GM19452 (cell line): ENCODE results near the gene SUCLG1.

ENCODE experiments used
- ATAC-seq: cut with Tn5 transposase; IDR thresholded peaks from one replicate; pipeline ENCODE4 v1.9.1; 2021; ENCODE audit not compliant: unreplicated experiment

SUCLG1 gene

GRCh38 chr2:84467389-84467788 is 8.3 kb upstream of the SUCLG1 start:
- ATAC-seq: no peak

GRCh38 chr2:84461310-84461709 is 2.2 kb upstream of the SUCLG1 start:
- ATAC-seq: no peak

GRCh38 chr2:84460670-84461069 is 1.6 kb upstream of the SUCLG1 start:
- no peak for ATAC-seq

- no peak for ATAC-seq
These were observed 907 bp upstream of the SUCLG1 start for GRCh38 chr2:84459944-84460429.

GRCh38 chr2:84458551-84459017 is 496 bp downstream of the SUCLG1 start:
- peak; percentile 22 for ATAC-seq

GRCh38 chr2:84457686-84458085 is 1.4 kb downstream of the SUCLG1 start:
- ATAC-seq: no peak

- ATAC-seq: no peak
These were observed 2.9 kb downstream of the SUCLG1 start for GRCh38 chr2:84456156-84456555.

- ATAC-seq: no peak
These were observed 4.5 kb downstream of the SUCLG1 start for GRCh38 chr2:84454581-84454980.

GRCh38 chr2:84452624-84453023 is 6.5 kb downstream of the SUCLG1 start:
- no peak for ATAC-seq

- ATAC-seq: no peak
These were observed 7.5 kb downstream of the SUCLG1 start for GRCh38 chr2:84451579-84451978.

- ATAC-seq: no peak
These were observed 8.5 kb downstream of the SUCLG1 start for GRCh38 chr2:84450288-84451227.

GRCh38 chr2:84449711-84450110 is 9.4 kb downstream of the SUCLG1 start:
- ATAC-seq: no peak

GRCh38 chr2:84449055-84449454 is 10.0 kb downstream of the SUCLG1 start:
- no peak for ATAC-seq

GRCh38 chr2:84443477-84443876 is 15.6 kb downstream of the SUCLG1 start:
- ATAC-seq: no peak

GRCh38 chr2:84442888-84443287 is 16.2 kb downstream of the SUCLG1 start:
- ATAC-seq: peak; percentile 45

GRCh38 chr2:84441505-84441904 is 17.6 kb downstream of the SUCLG1 start:
- ATAC-seq: no peak

GRCh38 chr2:84441036-84441435 is 18.0 kb downstream of the SUCLG1 start:
- no peak for ATAC-seq

GRCh38 chr2:84435345-84436025 is 23.6 kb downstream of the SUCLG1 start:
- ATAC-seq: no peak

GRCh38 chr2:84429328-84429727 is 29.8 kb downstream of the SUCLG1 start:
- no peak for ATAC-seq

GRCh38 chr2:84427235-84428138 is 31.6 kb downstream of the SUCLG1 start:
- peak; percentile 56 for ATAC-seq

- no peak for ATAC-seq
These were observed 33.8 kb downstream of the SUCLG1 start for GRCh38 chr2:84425310-84425709.
